ENCODE results near the gene CHST9.

- no peak for TF ChIP-seq CTCF (IDR thresholded peaks at IDR 0.05; ENCODE audit: borderline replicate concordance, extremely low read depth, low read length, poor library complexity, severe bottlenecking)
- no peak for TF ChIP-seq EZH2 (IDR thresholded peaks at IDR 0.05; ENCODE audit: borderline replicate concordance, low read depth, low read length, severe bottlenecking)
Observed at GRCh38 chr18:26902291-26902690, 282.8 kb downstream of the CHST9 start.

Data from DND-41 (cell line).